HG03159 (cell line): ENCODE measurements around the gene ZXDC.

Experiments used
- ATAC-seq: cut with Tn5 transposase; IDR thresholded peaks from one replicate; pipeline ENCODE4 v1.9.1; 2021; ENCODE audit warnings: mild to moderate bottlenecking, moderate library complexity; ENCODE audit not compliant: unreplicated experiment

ZXDC gene

GRCh38 chr3:126438186-126438585, 37.5 kb downstream of the ZXDC start:
- no peak for ATAC-seq

GRCh38 chr3:126436826-126437717, 38.6 kb downstream of the ZXDC start:
- no peak for ATAC-seq

GRCh38 chr3:126435456-126436315, 40.0 kb downstream of the ZXDC start:
- ATAC-seq = no peak

GRCh38 chr3:126434931-126435411, 40.7 kb downstream of the ZXDC start:
- ATAC-seq = no peak

GRCh38 chr3:126434264-126434590, 41.5 kb downstream of the ZXDC start:
- ATAC-seq = no peak

- ATAC-seq = no peak
These were observed 42.0 kb downstream of the ZXDC start for GRCh38 chr3:126433496-126434263.

- ATAC-seq = no peak
These were observed 42.6 kb downstream of the ZXDC start for GRCh38 chr3:126433105-126433430.

GRCh38 chr3:126432361-126433104, 43.2 kb downstream of the ZXDC start:
- no peak for ATAC-seq

GRCh38 chr3:126431103-126431534, 44.6 kb downstream of the ZXDC start:
- peak; percentile 46 for ATAC-seq

GRCh38 chr3:126424751-126425150, 50.9 kb downstream of the ZXDC start:
- no peak for ATAC-seq

- no peak for ATAC-seq
These were observed 51.5 kb downstream of the ZXDC start for GRCh38 chr3:126424039-126424717.

GRCh38 chr3:126423191-126424038, 52.3 kb downstream of the ZXDC start:
- no peak for ATAC-seq

GRCh38 chr3:126422571-126423091, 53.1 kb downstream of the ZXDC start:
- no peak for ATAC-seq

GRCh38 chr3:126422121-126422520, 53.6 kb downstream of the ZXDC start:
- ATAC-seq = no peak

- ATAC-seq = no peak
These were observed 54.0 kb downstream of the ZXDC start for GRCh38 chr3:126421573-126422119.

GRCh38 chr3:126419886-126420786, 55.6 kb downstream of the ZXDC start:
- ATAC-seq = no peak

- no peak for ATAC-seq
These were observed 56.5 kb downstream of the ZXDC start for GRCh38 chr3:126419151-126419703.
